ENCODE results near the gene IL15RA. TPM values are rescaled to one million over a fixed set of nuclear protein-coding genes. Genes with fewer than 3 reads are reported as not detected.
"Not testable (repeated sequence)": the region's sequence is repeated elsewhere in the genome, so short reads cannot be mapped to it uniquely, and the experiment has no call there.

IL15RA gene
- total RNA-seq, 4 donors from 2014 or later: 9.0 to 18.6 (median 12.6) TPM

- no peak for TF ChIP-seq POLR2A (IDR thresholded peaks at IDR 0.05)
- Histone ChIP-seq H3K27me3 (no peaks in the 10 kb centered on the region), H3K27ac (no peak overlapping the region), H3K4me3 (no peak overlapping the region), H3K36me3 (peaks cover 0 to 9% (median 0%) of the 10 kb centered on the region in 3 donors), H3K9me3 (no peaks in the 10 kb centered on the region), H3K4me1 (no peaks in the 10 kb centered on the region)
- 79 to 87% methylated on average over 10 of the region's 10 CpGs for WGBS, 2 donors
- no peak for DNase-seq (ENCODE audit: low spot score in 2 of 2)
These were observed 13.8 kb downstream of the IL15RA start for GRCh38 chr10:5963591-5963990.

- DNase-seq (ENCODE audit: low spot score in 2 of 2): no peak
- no peaks in the 10 kb centered on the region for H3K27me3 ChIP-seq
- no peaks in the 10 kb centered on the region for H3K4me1 ChIP-seq
- no peak overlapping the region for H3K27ac ChIP-seq
- H3K4me3 ChIP-seq: no peak overlapping the region
- H3K9me3 ChIP-seq: no peaks in the 10 kb centered on the region
- no peak for TF ChIP-seq POLR2A (IDR thresholded peaks at IDR 0.05)
- WGBS, 2 donors: 61 to 78% methylated on average over 2 to 5 of the region's 7 CpGs
- peaks cover 0 to 9% (median 0%) of the 10 kb centered on the region in 3 donors for H3K36me3 ChIP-seq
These were observed 14.3 kb downstream of the IL15RA start for GRCh38 chr10:5963071-5963470.

DNA sequence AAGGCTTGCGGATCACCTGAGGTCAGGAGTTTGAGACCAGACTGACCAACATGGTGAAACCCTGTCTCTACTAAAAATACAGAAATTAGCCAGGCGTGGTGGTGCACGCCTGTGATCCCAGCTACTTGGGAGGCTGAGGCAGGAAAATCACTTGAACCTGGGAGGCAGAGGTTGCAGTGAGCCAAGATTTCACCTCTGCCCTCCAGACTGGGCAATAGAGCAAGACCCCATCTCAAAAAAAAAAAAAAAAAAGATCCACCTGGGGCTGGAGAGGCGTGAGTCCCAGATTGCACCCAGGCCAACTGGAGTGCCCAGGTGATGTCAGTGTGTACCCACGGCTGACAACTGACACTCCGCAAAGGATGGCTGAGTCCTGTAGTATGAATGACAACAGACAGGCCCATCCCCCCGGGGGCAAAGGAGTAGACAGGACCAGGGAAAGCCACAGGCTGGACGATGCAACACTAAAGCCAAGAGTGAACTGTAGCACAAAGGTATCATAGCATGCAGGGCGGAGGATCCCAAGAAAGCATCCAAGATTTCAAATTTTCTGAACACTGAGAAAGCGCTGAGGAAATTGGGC lies 14.9 kb downstream of the IL15RA start:
- H3K27ac ChIP-seq; H3K27me3 ChIP-seq; H3K9me3 ChIP-seq; DNase-seq (ENCODE audit: low spot score in 2 of 2); H3K4me1 ChIP-seq; H3K36me3 ChIP-seq; H3K4me3 ChIP-seq: not testable (repeated sequence)
- WGBS, 2 donors: 93% methylated on average over 10 of the region's 10 CpGs

DNA sequence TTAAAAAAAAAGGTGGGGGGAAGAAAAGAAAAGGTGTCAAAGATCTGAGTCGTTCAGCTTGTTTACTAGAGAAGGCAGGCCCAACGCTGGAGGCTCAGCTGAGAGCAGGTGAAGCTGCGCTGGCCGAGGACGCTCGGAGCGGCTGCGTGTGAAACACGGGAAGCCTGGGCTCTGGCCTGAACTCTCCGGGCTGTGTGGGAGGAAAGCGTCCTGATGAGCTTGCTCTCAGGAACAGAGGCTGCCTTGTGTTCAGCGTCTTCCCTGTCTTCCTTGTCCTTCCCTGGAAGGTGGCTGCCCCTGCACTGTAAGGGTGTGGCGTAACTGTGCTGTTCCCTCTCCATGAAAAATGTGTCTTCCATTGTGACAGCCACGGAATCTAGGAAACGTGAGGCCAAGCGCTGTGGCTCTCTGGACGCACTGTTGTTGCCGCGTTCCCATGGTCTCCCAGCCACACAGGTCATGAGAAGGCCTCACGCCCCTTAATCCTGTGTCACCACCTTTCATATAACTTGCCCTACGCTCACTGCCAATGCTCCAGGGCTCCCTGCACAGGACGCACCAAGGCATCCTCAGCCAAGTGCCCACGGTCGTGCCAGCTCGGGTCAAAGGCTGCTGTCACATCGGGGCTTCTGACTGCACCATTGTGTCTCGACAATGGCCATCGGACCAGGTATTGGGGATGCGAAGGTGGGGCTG lies 15.8 kb downstream of the IL15RA start:
- H3K27ac ChIP-seq: no peak overlapping the region
- H3K9me3 ChIP-seq: no peaks in the 10 kb centered on the region
- no peak overlapping the region for H3K4me3 ChIP-seq
- H3K4me1 ChIP-seq: no peaks in the 10 kb centered on the region
- DNase-seq (ENCODE audit: low spot score in 2 of 2): no peak
- TF ChIP-seq, protein P1, sequence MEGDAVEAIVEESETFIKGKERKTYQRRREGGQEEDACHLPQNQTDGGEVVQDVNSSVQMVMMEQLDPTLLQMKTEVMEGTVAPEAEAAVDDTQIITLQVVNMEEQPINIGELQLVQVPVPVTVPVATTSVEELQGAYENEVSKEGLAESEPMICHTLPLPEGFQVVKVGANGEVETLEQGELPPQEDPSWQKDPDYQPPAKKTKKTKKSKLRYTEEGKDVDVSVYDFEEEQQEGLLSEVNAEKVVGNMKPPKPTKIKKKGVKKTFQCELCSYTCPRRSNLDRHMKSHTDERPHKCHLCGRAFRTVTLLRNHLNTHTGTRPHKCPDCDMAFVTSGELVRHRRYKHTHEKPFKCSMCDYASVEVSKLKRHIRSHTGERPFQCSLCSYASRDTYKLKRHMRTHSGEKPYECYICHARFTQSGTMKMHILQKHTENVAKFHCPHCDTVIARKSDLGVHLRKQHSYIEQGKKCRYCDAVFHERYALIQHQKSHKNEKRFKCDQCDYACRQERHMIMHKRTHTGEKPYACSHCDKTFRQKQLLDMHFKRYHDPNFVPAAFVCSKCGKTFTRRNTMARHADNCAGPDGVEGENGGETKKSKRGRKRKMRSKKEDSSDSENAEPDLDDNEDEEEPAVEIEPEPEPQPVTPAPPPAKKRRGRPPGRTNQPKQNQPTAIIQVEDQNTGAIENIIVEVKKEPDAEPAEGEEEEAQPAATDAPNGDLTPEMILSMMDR (IDR thresholded peaks at IDR 0.05): no peak
- H3K27me3 ChIP-seq: no peaks in the 10 kb centered on the region
- WGBS, 2 donors: 63 to 73% methylated on average over 23 to 29 of the region's 29 CpGs
- H3K36me3 ChIP-seq: peaks cover 0 to 9% (median 0%) of the 10 kb centered on the region in 3 donors

- not testable (repeated sequence) for H3K4me3 ChIP-seq; H3K36me3 ChIP-seq; H3K9me3 ChIP-seq; DNase-seq (ENCODE audit: low spot score in 2 of 2); H3K27ac ChIP-seq; H3K27me3 ChIP-seq; H3K4me1 ChIP-seq
- WGBS, 2 donors: 93 to 94% methylated on average over 10 of the region's 10 CpGs
These were observed 16.4 kb downstream of the IL15RA start for GRCh38 chr10:5960973-5961275.

GRCh38 chr10:5960070-5960972 lies 17.0 kb downstream of the IL15RA start:
- Histone ChIP-seq H3K9me3 (no peaks in the 10 kb centered on the region), H3K4me1 (no peaks in the 10 kb centered on the region), H3K4me3 (no peak overlapping the region), H3K36me3 (peaks cover 0 to 9% (median 0%) of the 10 kb centered on the region in 3 donors), H3K27me3 (no peaks in the 10 kb centered on the region), H3K27ac (no peak overlapping the region)
- DNase-seq (ENCODE audit: low spot score in 2 of 2): no peak
- WGBS, 2 donors: 74 to 78% methylated on average over 14 to 18 of the region's 18 CpGs
- TF ChIP-seq POLR2A (IDR thresholded peaks at IDR 0.05) (no peak), EP300 (IDR thresholded peaks at IDR 0.05) (no peak)
- TF ChIP-seq, protein P1 (IDR thresholded peaks at IDR 0.05): no peak

DNA sequence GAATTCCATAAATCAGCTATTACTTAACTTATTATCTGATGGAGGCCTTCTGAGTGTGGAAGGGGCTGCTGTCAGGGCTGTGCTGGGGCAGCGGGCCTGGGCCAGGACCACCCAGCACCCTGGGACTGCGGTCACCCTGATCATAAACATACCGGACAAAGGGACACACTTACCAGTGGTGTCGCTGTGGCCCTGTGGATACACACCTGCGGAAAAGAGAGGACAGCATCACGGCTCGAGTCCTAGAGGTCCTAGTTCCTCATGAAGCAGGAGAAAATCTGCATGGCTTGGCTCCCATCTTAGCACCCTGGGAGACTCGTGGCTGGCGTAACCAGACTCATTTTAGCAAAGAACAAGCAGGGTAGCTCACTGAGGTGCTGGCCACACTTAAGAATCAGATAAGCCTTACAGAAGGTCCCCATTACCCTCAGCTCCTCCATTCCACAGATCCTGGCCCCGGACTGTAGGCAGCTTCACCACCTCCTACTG lies 17.7 kb downstream of the IL15RA start:
- no peaks in the 10 kb centered on the region for H3K9me3 ChIP-seq
- no peaks in the 10 kb centered on the region for H3K27me3 ChIP-seq
- DNase-seq (ENCODE audit: low spot score in 2 of 2): no peak
- H3K36me3 ChIP-seq: peaks cover 0 to 9% (median 0%) of the 10 kb centered on the region in 3 donors
- WGBS, 2 donors: 84% methylated on average over 10 of the region's 10 CpGs
- H3K4me1 ChIP-seq: no peaks in the 10 kb centered on the region
- no peak overlapping the region for H3K27ac ChIP-seq
- H3K4me3 ChIP-seq: no peak overlapping the region
- no peak for TF ChIP-seq EP300 (IDR thresholded peaks at IDR 0.05)
- no peak for TF ChIP-seq POLR2A (IDR thresholded peaks at IDR 0.05)
- TF ChIP-seq, protein P1 (IDR thresholded peaks at IDR 0.05): no peak
